Heart right ventricle (tissue), 16 donors: Measurements from ENCODE around the gene GPR32. TPM values are rescaled to one million over a fixed set of nuclear protein-coding genes. Genes with fewer than 3 reads are reported as not detected.
A peak's percentile ranks its signal among the peaks of the same experiment; 100 is the strongest.

Experiments
- ATAC-seq, 8 donors: fragments of 200-7000 bp; cut with Tn5 transposase; one replicate each; pipeline ENCODE4 v1.9.1; 2020; ENCODE audit warnings: mild to moderate bottlenecking in 8 of 8, moderate library complexity in 8 of 8, moderate number of reproducible peaks in 1 of 8
- DNase-seq, 2 donors: peaks; one replicate each; pipeline ENCODE4 v3.0.0-alpha.2; 2020
- H3K27ac ChIP-seq, 10 donors: fragments of 200-600 bp; sonication (generic) in 2 of 10; one replicate each; pipeline versions ENCODE4 v1.5.0 to v1.8.0; 2020 to 2022; ENCODE audit warnings: mild to moderate bottlenecking in 3 of 10
- H3K27me3 ChIP-seq, 7 donors: fragments of 200-600 bp; one replicate each; pipeline ENCODE4 v1.8.0; 2021 to 2022; ENCODE audit warnings: mild to moderate bottlenecking in 2 of 7
- H3K36me3 ChIP-seq, 9 donors: fragments of 200-600 bp; sonication (generic) in 1 of 9; one replicate each; pipeline versions ENCODE4 v1.5.0 to v1.8.0; 2020 to 2022; ENCODE audit warnings: mild to moderate bottlenecking in 2 of 9
- H3K4me1 ChIP-seq, 9 donors: fragments of 200-600 bp; sonication (generic) in 1 of 9; one replicate each; pipeline versions ENCODE4 v1.5.0 to v1.8.0; 2020 to 2022; ENCODE audit warnings: mild to moderate bottlenecking in 4 of 9
- H3K4me3 ChIP-seq, 10 donors: fragments of 200-600 bp; sonication (generic) in 2 of 10; one replicate each; pipeline versions ENCODE4 v1.5.0 to v1.8.0; 2020 to 2022; ENCODE audit warnings: mild to moderate bottlenecking in 7 of 10, moderate library complexity in 2 of 10
- H3K9me3 ChIP-seq, 11 donors: fragments of 200-600 bp in 10 of 11; sonication (generic) in 2 of 11; one replicate each; pipeline versions ENCODE4 v1.5.0 to v1.8.0; 2013 to 2022; ENCODE audit warnings: mild to moderate bottlenecking in 2 of 11, control low read depth in 1 of 11, moderate library complexity in 1 of 11
- CTCF ChIP-seq, 9 donors: fragments of 200-600 bp; sonication (generic) in 2 of 9; IDR thresholded peaks; one replicate each; pipeline versions ENCODE4 v1.5.0 to v1.8.0; 2021 to 2022; ENCODE audit warnings: antibody characterized with exemption in 9 of 9, mild to moderate bottlenecking in 5 of 9, moderate library complexity in 1 of 9
- WGBS, 2 donors: extraction: QIAGEN DNeasy Blood & Tissue Kit; methylation state at CpG; one replicate each; pipeline ENCODE4 v1.1.7; 2013; ENCODE audit warnings: inconsistent platforms in 1 of 2; 5-methylcytosine and 5-hydroxymethylcytosine counted together
- intact Hi-C, 10 donors: fragments of 100-400 bp; cut with DNase I; formaldehyde crosslinking; loops; one replicate each; pipeline versions ENCODE4 v1.11.1 to v1.14.2; 2022
- polyA plus RNA-seq, 2 donors: library from polyadenylated mRNA; stranded (reverse); fragments of 200-250 nt; gene quantifications; one replicate each; pipeline ENCODE4 v1.2.3, GENCODE V29; 2013
- total RNA-seq, 10 donors: library from RNA; stranded (reverse); fragmentation: NEBNext Ultra II Directional in 3 of 10; extraction: Animal tissue kit (Norgen Biotek cat#: 25700) in 3 of 10; gene quantifications; one replicate each; pipeline versions ENCODE4 v1.2.1 to v1.2.4, GENCODE V29; 2021 to 2023
- donor health status: Arrhythmogenic right ventricular cardiomyopathy.
- donor health status: ischemic (EF 13 %, LVEDD 7.1; RV severe dilation, severe dysfunction).
- donor health status: healthy with polysubstance abuse.
- donor health status: DM: no; HTN: yes; CAD: no.
- donor health status: DM: no; HTN: no; CAD: no.
- donor health status: ischemic (EF 25% LVEDD 6.9; RV normal size, moderate dysfunction).
- donor health status: ischemic (EF 25% LVEDD 5.7; RV mildly dilated, moderate dysfunction).
- donor health status: healthy.
- donor health status: DM: yes; HTN: yes; CAD: no.
- donor health status: Ischemic cardiomyopathy.
- donor health status: ischemic (EF 35%, LVEDD 5.7; RV mildly dilated, moderate dysfunction).
- donor health status: nonischemic (EF 11% LVEDD 7.7; RV severe dilation, severe dysfunction).
- donor health status: DM: yes; HTN: yes; CAD: no.
- donor health status: PGD.
- donor health status: ischemic (EF 29% LVEDD 5.4; RV normal size, mild dysfunction).
- donor health status: nonischemic (EF 23%, LVEDD 6.1; RV moderate dilation, normal function).

Gene GPR32
- total and polyA plus RNA-seq, 12 donors: not detected

GRCh38 chr19:50798659-50799546 is 28.6 kb downstream of the GPR32 start:
- intact Hi-C loops: no loop called here

DNA sequence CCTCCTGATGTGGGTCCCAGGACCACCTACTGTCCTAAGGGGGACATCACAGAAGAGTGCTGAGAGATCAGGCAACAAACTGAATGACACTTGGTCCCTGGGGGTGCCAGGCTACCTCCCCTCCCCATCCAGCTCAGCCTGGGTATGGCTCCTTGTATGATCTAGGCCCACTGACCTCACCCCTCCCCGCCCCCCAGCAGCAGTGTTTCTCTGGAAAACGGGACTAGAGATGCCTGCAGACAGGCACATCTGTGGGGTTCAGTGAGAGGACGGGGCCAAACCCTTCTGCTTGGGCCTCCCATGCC is 29.2 kb downstream of the GPR32 start:
- no peaks in the 10 kb centered on the region for H3K9me3 ChIP-seq
- H3K4me3 ChIP-seq: no peak overlapping the region
- H3K27ac ChIP-seq: no peak overlapping the region
- peaks cover 0 to 66% (median 6%) of the 10 kb centered on the region in 9 donors for H3K36me3 ChIP-seq
- DNase-seq: no peak
- no peak for ATAC-seq
- intact Hi-C loops: no loop called here
- TF ChIP-seq CTCF (IDR thresholded peaks at IDR 0.05): no peak
- 77 to 82% methylated on average over 3 of the region's 3 CpGs for WGBS, 2 donors
- H3K4me1 ChIP-seq: peaks cover 7 to 21% (median 18%) of the 10 kb centered on the region in 9 donors
- no peaks in the 10 kb centered on the region for H3K27me3 ChIP-seq

More at GRCh38 chr19:50798659-50799546, 28.6 kb downstream of the GPR32 start:
- DNase-seq: no peak
- Histone ChIP-seq H3K9me3 (no peaks in the 10 kb centered on the region), H3K4me3 (no peak overlapping the region), H3K36me3 (peaks cover 0 to 66% (median 6%) of the 10 kb centered on the region in 9 donors), H3K27me3 (no peaks in the 10 kb centered on the region), H3K4me1 (peaks cover 7 to 19% (median 17%) of the 10 kb centered on the region in 9 donors), H3K27ac (no peak overlapping the region)
- no peak for TF ChIP-seq CTCF (IDR thresholded peaks at IDR 0.05)
- WGBS, 2 donors: 87 to 88% methylated on average over 21 of the region's 21 CpGs
- peak in 1 of 8 donors; percentile 4 for ATAC-seq

DNA sequence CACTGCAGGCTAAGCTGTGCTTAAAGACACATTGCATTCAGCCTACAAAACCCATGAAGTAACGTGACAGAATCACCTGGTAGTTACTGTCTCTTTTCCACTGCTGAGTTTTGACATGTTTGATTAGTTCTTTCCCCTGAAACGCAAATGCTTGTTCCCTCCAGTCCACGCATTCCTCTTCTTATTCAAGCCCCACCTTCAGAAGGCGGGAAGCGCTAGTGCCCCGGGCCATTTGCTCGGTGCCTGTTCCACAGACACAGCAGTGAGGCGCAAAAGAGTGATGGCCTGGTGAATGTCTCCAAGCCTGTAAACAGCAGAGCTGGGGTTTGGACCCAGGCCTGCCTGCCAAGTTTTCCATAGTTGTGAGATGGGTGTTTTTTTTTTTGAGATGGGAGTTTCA is 30.8 kb downstream of the GPR32 start:
- H3K4me1 ChIP-seq: peaks cover 7 to 26% (median 22%) of the 10 kb centered on the region in 9 donors
- WGBS, 2 donors: 87 to 91% methylated on average over 8 of the region's 8 CpGs
- ATAC-seq (no peak), DNase-seq (no peak)
- H3K36me3 ChIP-seq: peaks cover 0 to 63% (median 6%) of the 10 kb centered on the region in 9 donors
- H3K9me3 ChIP-seq: no peaks in the 10 kb centered on the region
- TF ChIP-seq CTCF (IDR thresholded peaks at IDR 0.05): no peak
- intact Hi-C loops: loop anchor here in 1 of 10 donors (10.0 kb wide), 1 partner anchor 286 kb away; the partner anchor contains the start of genes ASPDH and JOSD2
- no peak overlapping the region for H3K27ac ChIP-seq
- no peak overlapping the region for H3K4me3 ChIP-seq
- H3K27me3 ChIP-seq: no peaks in the 10 kb centered on the region

DNA sequence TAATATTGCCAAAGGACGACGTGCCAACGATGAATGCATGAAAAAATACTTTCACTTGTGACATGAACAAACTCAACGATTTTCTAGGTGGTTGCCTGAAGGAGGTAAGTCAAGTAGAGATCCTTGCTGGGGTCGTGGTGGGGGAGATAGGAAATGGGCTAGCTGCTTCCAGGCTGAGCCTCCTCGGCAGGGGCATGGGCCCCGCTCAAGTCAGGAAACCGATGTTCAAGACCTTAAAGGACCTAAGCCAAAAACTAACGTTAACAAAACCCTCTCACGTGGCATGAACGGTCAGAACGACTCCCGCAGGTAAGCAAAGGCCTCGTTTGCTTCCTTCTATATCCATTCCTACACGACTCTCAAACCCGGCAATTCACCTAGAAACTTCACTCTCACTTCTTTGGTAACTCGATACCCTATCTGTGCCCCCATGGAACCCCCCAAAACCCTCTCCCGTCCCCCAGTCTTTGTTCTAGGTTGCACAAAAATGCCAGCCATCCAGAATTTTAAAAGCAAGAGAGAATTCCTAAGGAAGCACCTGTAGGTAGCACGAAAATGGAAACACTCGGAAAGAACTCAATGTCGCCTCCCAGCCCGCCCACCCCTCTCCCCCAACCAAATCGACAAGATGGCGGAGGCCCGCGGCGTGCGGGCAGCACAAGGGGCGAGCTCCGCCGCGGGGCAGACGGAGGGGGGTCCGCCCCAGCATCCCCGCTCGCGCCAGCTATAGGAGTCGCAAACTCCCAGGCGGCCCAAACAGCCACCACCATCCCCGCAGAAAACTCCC is 33.6 kb downstream of the GPR32 start:
- H3K4me1 ChIP-seq: peaks cover 7 to 26% (median 22%) of the 10 kb centered on the region in 9 donors
- 0 to 1% methylated on average over 40 of the region's 40 CpGs for WGBS, 2 donors
- H3K27ac ChIP-seq: peak overlapping the region; percentile 91 to 99 (median 96)
- DNase-seq (peak in 1 of 2 donors; percentile 27), ATAC-seq (peak in 6 of 8 donors; percentile 1 to 35 (median 2))
- no peaks in the 10 kb centered on the region for H3K9me3 ChIP-seq
- peak overlapping the region; percentile 69 to 99 (median 82) for H3K4me3 ChIP-seq
- H3K36me3 ChIP-seq: peaks cover 0 to 35% (median 5%) of the 10 kb centered on the region in 9 donors
- H3K27me3 ChIP-seq: no peaks in the 10 kb centered on the region
- TF ChIP-seq CTCF (IDR thresholded peaks at IDR 0.05): no peak
- intact Hi-C loops: loop anchor here in 1 of 10 donors (10.0 kb wide), 1 partner anchor 289 kb away; the partner anchor contains the start of genes ASPDH and JOSD2
